GM21515 (cell line): Measurements from ENCODE around the gene FRK.
"Not testable (repeated sequence)": the region's sequence is repeated elsewhere in the genome, so short reads cannot be mapped to it uniquely, and the experiment has no call there.

Experiments used
- ATAC-seq: cut with Tn5 transposase; IDR thresholded peaks from one replicate; pipeline ENCODE4 v1.9.1; 2021; ENCODE audit not compliant: unreplicated experiment

FRK gene

DNA sequence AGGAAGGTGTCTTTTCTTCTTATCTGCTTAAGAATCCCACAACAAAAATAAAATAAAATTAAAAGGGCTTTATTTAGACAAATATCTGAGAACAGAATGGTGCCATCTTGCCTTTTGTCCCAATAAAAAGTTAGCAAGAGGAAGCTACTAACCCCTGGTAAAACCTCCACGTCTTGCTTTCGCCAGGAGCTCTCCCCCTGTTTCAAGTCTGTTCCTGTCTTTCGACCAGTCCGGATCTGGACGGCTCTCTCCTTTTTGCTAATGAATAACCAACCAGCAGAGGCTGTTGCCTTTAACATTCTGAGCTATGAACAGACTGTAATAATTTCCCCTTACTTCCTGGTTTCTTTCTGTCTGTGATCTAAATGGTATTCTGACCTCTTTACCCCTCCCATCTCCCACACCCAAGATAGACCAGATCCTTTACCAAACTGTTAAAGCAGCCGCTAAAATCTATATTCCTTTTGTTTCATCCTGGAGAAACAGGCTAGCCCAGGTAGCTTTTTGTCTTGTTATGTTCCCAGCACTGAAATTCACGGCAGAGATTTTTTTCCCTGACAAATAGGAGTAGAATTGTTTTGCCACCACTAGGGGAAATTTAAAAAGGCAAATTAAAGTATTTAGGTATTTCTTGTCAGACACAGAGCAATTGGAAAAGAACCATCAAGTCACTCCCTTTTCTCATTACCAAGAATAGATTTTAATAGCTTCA, at the start of gene FRK:
Gene FRK (minus strand): TSS at position 320 of the 712 bp plus-strand sequence. CDS start 580 bp downstream, outside the sequence.
- no peak for ATAC-seq

DNA sequence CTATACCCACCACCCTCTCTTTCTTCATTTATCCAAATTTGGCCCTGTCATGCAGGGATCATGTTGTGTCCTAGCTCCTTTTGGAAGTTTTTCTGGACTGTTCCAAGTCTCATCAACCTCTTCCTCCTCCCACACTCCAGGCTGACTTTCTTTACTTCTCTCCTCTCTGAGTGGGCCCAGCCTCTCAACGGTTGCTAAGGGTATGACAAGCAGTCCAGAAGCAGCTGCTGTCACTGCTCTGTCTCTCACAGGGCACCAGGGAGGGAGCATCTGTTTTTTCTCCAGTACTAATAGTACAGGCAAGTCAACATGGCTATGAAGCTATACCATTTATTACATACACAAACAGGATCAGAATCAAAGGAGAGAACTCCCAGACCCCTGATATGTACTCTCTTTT, 48.1 kb upstream of the FRK start:
- no peak for ATAC-seq

- ATAC-seq: no peak
Measured at GRCh38 chr6:116106146-116106545, 45.5 kb upstream of the FRK start.

DNA sequence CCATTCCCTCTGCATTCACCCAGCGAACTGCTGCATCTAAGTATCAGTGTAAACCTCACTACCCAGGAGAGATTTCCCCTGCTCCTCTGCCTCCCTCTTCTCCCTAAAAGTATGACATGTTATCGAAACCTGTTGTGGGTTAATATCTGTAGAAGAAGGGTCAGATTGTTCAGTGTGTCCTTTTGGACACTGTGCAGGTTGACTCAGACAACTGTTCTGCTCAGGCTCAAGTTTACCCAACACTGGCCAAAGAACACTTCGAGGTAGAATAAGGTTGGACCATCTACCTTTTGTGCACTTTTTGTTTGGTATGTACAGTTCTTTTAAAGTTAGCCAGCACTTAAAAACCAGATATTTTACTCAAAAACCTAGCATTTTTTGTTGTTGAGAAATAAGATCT, 44.6 kb upstream of the FRK start:
- ATAC-seq: no peak

DNA sequence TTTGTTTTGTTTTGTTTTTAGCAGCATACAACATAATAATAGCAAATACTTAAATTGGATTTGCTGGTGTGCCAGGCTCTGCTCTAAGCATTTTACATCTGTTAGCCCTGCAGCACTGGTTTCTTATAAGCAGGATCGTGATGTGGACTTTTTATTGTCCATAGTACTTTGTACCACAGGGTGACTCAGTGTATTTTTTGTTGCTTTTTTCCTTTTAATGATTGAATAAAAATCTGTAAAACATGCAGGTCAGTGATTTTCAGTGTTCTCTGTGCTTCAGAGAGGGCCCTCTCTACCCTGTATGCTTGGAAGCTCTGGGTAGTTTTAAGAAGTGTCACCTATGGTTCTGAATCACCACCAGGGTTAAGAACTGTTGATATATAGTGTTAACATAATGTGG, 43.9 kb upstream of the FRK start:
- ATAC-seq: no peak

- ATAC-seq: no peak
Measured at GRCh38 chr6:116102873-116103272, 42.2 kb upstream of the FRK start.

GRCh38 chr6:116101790-116102189, 41.1 kb upstream of the FRK start:
- ATAC-seq: no peak

- peak; percentile 0 for ATAC-seq
Measured at GRCh38 chr6:116101302-116101718, 40.6 kb upstream of the FRK start.

- ATAC-seq: peak; percentile 86
Measured at GRCh38 chr6:116100419-116101301, 40.0 kb upstream of the FRK start, which contains the start of gene NT5DC1. Gene NT5DC1 (plus strand): TSS chr6:116100853. CDS start chr6:116100931, 78 bp downstream.

DNA sequence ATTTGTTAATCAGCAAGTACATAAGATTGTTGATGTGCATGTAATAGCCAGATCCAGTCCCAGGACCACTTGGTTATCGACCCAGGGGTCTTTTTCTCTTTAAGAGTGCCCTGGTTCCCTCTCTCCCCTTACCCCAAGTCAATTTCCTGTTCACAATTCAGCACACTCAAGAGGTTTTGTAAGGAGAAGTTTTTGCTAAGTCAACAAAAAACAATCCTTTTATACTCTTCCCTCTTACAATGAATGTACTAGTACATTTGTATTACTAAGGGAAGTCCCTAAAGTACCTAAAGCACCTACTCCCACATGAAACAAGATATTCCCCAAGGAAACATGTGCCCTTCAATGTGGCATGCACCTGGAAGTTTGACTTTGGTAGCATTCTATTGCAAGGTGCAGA, 38.3 kb upstream of the FRK start:
- ATAC-seq: no peak

DNA sequence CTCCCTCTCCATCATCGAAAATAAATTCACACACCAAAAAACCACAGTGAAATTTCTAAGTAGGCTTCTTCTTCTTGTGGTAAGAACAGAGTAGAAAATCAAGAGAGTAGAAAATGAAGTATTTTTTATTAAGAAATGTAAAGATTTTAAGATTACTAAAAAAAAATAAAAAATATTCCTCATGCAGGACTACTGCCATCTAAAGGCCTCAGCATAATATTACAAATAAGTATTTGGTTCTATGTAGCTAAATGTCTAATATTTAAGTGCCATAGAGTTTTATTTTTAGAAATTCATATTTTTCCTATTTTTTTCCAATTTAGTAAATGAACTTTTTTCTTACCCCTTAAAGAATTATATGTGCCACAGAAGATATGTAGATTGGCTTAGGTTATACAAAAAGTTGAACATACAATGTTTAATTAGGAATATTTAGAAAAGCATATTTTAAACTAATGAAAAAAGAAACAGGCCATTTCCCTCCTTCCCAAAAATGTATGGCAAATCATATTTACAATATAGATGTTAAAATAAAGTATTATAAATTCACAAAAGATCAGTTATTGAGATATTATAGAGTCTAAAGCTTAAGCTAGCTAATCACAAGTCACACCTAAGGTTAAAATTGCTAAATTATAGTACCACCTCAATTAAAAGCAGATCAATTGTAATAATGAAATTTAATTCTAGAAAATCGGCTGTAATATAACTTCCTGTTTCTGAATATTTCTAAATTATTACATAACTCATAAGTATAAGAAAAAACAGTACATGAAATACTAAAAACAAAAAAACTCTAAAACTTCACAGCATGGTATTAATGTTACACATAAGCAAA, 36.5 kb upstream of the FRK start:
- no peak for ATAC-seq

DNA sequence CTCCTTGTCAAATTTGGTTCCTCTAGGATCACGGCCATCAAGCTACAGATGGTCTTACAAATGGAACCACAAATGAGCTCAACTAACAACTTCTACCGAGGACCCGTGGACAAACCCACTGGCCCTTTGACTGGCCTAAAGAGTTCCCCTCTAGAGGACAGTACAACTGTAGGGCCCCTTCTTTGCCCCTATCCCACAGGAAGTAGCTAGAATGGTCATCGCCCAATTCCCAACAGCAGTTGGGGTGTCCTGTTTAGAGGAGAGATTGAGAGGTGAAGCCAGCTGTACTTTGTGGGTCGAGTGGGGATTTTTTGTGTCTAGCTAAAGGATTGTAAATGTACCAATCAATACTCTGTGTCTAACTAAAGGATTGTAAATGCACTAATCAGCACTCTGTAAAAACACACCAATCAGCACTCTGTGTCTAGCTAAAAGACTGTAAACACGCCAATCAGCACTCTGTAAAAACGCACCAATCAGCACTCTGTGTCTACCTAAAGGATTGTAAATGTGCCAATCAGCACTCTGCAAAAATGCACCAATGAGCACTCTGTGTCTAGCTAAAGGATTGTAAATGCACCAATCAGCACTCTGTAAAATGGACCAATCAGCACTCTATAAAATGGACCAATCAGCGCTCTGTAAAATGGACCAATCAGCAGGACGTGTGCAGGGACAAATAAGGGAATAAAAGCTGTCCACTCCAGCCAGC, 35.5 kb upstream of the FRK start:
- ATAC-seq: not testable (repeated sequence)

DNA sequence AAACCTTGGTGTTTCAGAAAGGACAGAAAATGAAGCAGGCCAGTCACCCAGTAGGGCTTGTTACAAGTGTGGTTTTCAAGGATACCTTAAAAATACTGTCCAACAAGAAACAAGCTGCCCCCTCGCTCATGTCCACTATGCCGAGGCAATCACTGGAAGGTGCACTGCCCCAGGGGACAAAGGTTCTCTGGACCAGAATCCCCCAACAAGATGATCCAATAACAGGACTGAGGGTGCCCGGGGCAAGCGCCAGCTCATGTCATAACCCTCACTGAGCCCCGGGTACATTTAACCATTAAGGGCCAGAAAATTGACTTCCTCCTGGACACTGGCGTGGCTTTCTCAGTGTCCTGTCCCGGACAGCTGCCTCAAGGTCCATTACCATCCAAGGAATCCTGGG, 33.4 kb upstream of the FRK start:
- no peak for ATAC-seq

- ATAC-seq: peak; percentile 58
Measured at GRCh38 chr6:116090251-116090650, 29.6 kb upstream of the FRK start.

GRCh38 chr6:116088946-116089345, 28.3 kb upstream of the FRK start:
- no peak for ATAC-seq

- peak; percentile 96 for ATAC-seq
Measured at GRCh38 chr6:116087437-116088027, 26.8 kb upstream of the FRK start.

- no peak for ATAC-seq
Measured at GRCh38 chr6:116084284-116084683, 23.6 kb upstream of the FRK start.

- no peak for ATAC-seq
Measured at GRCh38 chr6:116083052-116083451, 22.4 kb upstream of the FRK start.

- no peak for ATAC-seq
Measured at GRCh38 chr6:116078945-116079344, 18.3 kb upstream of the FRK start.

GRCh38 chr6:116078522-116078921, 17.8 kb upstream of the FRK start:
- no peak for ATAC-seq
